ENCODE data around the gene CBFA2T2.

The CBFA2T2 gene

GRCh38 chr20:33521461-33521860 is 31.6 kb downstream of the CBFA2T2 start:
- in situ Hi-C loops (cut with HindIII; ENCODE audit: low pct_ligation_motif_present, low sequenced_read_pairs) = no loop called here
- no peak overlapping the region for H3K27ac ChIP-seq
- no peak overlapping the region for H3K4me3 ChIP-seq (ENCODE audit: low read depth, low read length)
- TF ChIP-seq CTCF (IDR thresholded peaks at IDR 0.05; ENCODE audit: low read depth, low read length, missing control alignments) = no peak
- no peaks in the 10 kb centered on the region for H3K27me3 ChIP-seq (replicated peaks)
- DNase-seq = no peak
- no peaks in the 10 kb centered on the region for H3K36me3 ChIP-seq (replicated peaks)

- no peak overlapping the region for H3K4me3 ChIP-seq (ENCODE audit: low read depth, low read length)
- in situ Hi-C loops (cut with HindIII; ENCODE audit: low pct_ligation_motif_present, low sequenced_read_pairs) = no loop called here
- no peak for TF ChIP-seq CTCF (IDR thresholded peaks at IDR 0.05; ENCODE audit: low read depth, low read length, missing control alignments)
- H3K27me3 ChIP-seq (replicated peaks) = no peaks in the 10 kb centered on the region
- DNase-seq = no peak
- no peak overlapping the region for H3K27ac ChIP-seq
- H3K36me3 ChIP-seq (replicated peaks) = no peaks in the 10 kb centered on the region
Observed at GRCh38 chr20:33522256-33522820, 32.4 kb downstream of the CBFA2T2 start.

GRCh38 chr20:33524261-33524660 is 34.4 kb downstream of the CBFA2T2 start:
- in situ Hi-C loops (cut with HindIII; ENCODE audit: low pct_ligation_motif_present, low sequenced_read_pairs) = no loop called here
- no peaks in the 10 kb centered on the region for H3K36me3 ChIP-seq (replicated peaks)
- no peak for DNase-seq
- no peak overlapping the region for H3K4me3 ChIP-seq (ENCODE audit: low read depth, low read length)
- H3K27me3 ChIP-seq (replicated peaks) = no peaks in the 10 kb centered on the region
- TF ChIP-seq CTCF (IDR thresholded peaks at IDR 0.05; ENCODE audit: low read depth, low read length, missing control alignments) = no peak
- H3K27ac ChIP-seq = no peak overlapping the region

- no peak for TF ChIP-seq CTCF (IDR thresholded peaks at IDR 0.05; ENCODE audit: low read depth, low read length, missing control alignments)
- in situ Hi-C loops (cut with HindIII; ENCODE audit: low pct_ligation_motif_present, low sequenced_read_pairs) = no loop called here
Observed at GRCh38 chr20:33526769-33527168, 36.9 kb downstream of the CBFA2T2 start.

GRCh38 chr20:33531047-33531877 is 41.4 kb downstream of the CBFA2T2 start:
- Histone ChIP-seq H3K27me3 (replicated peaks) (no peaks in the 10 kb centered on the region), H3K27ac (no peak overlapping the region), H3K4me3 (ENCODE audit: low read depth, low read length) (no peak overlapping the region), H3K36me3 (replicated peaks) (no peaks in the 10 kb centered on the region)
- in situ Hi-C loops (cut with HindIII; ENCODE audit: low pct_ligation_motif_present, low sequenced_read_pairs) = no loop called here
- no peak for TF ChIP-seq CTCF (IDR thresholded peaks at IDR 0.05; ENCODE audit: low read depth, low read length, missing control alignments)
- no peak for DNase-seq

More at GRCh38 chr20:33526769-33527168, 36.9 kb downstream of the CBFA2T2 start:
- no peak for DNase-seq
- H3K27ac ChIP-seq = no peak overlapping the region
- H3K4me3 ChIP-seq (ENCODE audit: low read depth, low read length) = no peak overlapping the region
- no peaks in the 10 kb centered on the region for H3K27me3 ChIP-seq (replicated peaks)
- no peaks in the 10 kb centered on the region for H3K36me3 ChIP-seq (replicated peaks)
